Smooth muscle cell (in vitro differentiated cells): ENCODE results near the gene ZNF789. TPM values are rescaled to one million over a fixed set of nuclear protein-coding genes. Genes with fewer than 3 reads are reported as not detected.

Experiments
- DNase-seq: peaks from one replicate; lab custom pipeline; 2025; ENCODE audit not compliant: unreplicated experiment; lab: John Stamatoyannopoulos, UW
- H2AFZ ChIP-seq: fragments of 200-600 bp; sonication (generic); 2 replicates; pipeline ENCODE4 v1.6.0; 2016; ENCODE audit warnings: antibody characterized with exemption, low read depth, mild to moderate bottlenecking
- H3F3A ChIP-seq: fragments of 200-600 bp; sonication (generic); 2 replicates; pipeline ENCODE4 v1.6.0; 2017; ENCODE audit warnings: antibody characterized with exemption, low read depth
- H3K27ac ChIP-seq: fragments of 200-600 bp; sonication (generic); 2 replicates; pipeline ENCODE4 v1.5.1; 2016; ENCODE audit warnings: low read depth, mild to moderate bottlenecking
- H3K27me3 ChIP-seq: fragments of 200-600 bp; sonication (generic); 2 replicates; pipeline ENCODE4 v1.6.1; 2016; ENCODE audit warnings: low read depth, mild to moderate bottlenecking
- H3K36me3 ChIP-seq: fragments of 200-600 bp; sonication (generic); 2 replicates; pipeline ENCODE4 v1.5.1; 2016; ENCODE audit warnings: low read depth
- H3K4me1 ChIP-seq: fragments of 200-600 bp; sonication (generic); 2 replicates; pipeline ENCODE4 v1.5.1; 2016; ENCODE audit warnings: low read depth
- H3K4me2 ChIP-seq: fragments of 200-600 bp; sonication (generic); 2 replicates; pipeline ENCODE4 v1.6.0; 2016; ENCODE audit warnings: mild to moderate bottlenecking
- H3K4me3 ChIP-seq: fragments of 200-600 bp; sonication (generic); 2 replicates; pipeline ENCODE4 v1.5.1; 2016; ENCODE audit warnings: mild to moderate bottlenecking
- H3K79me2 ChIP-seq: fragments of 200-600 bp; sonication (generic); 2 replicates; pipeline ENCODE4 v1.6.0; 2016; ENCODE audit warnings: low read depth, mild to moderate bottlenecking
- H3K9ac ChIP-seq: fragments of 200-600 bp; sonication (generic); 2 replicates; pipeline ENCODE4 v1.6.0; 2016; ENCODE audit warnings: low read depth
- H3K9me3 ChIP-seq: fragments of 200-600 bp; sonication (generic); replicated peaks from 2 replicates; pipeline ENCODE4 v1.5.1; 2016; ENCODE audit warnings: low read depth
- H4K20me1 ChIP-seq: fragments of 200-600 bp; sonication (generic); 2 replicates; pipeline ENCODE4 v1.6.0; 2016; ENCODE audit warnings: low read depth
- CTCF ChIP-seq: fragments of 200-600 bp; sonication (generic); IDR thresholded peaks from 2 replicates; pipeline ENCODE4 v1.5.1; 2017; ENCODE audit warnings: borderline replicate concordance, mild to moderate bottlenecking, antibody characterized with exemption; ENCODE audit not compliant: insufficient read depth, poor library complexity, severe bottlenecking
- WGBS: methylation state at CpG from one replicate; pipeline ENCODE4 v1.1.7; 2016; ENCODE audit warnings: low lambda C conversion rate; 5-methylcytosine and 5-hydroxymethylcytosine counted together
- polyA plus RNA-seq: library from polyadenylated mRNA; unstranded; fragments of >200 nt; fragmentation: Nextera tagmentation; extraction: Ambion mirVana; gene quantifications from 2 replicates; pipeline ENCODE4 v1.2.1, GENCODE V29; 2016
- total RNA-seq: library from RNA; depleted of rRNA; stranded (reverse); fragments of >200 nt; gene quantifications from 2 replicates; pipeline ENCODE4 v1.2.3, GENCODE V29; 2014

ZNF789 gene
- total and polyA plus RNA-seq, 2 experiments from 2014 or later = 2.2 to 2.5 TPM

GRCh38 chr7:99504603-99505323 lies 32.1 kb downstream of the ZNF789 start, which contains the start of gene ZKSCAN5:
Gene ZKSCAN5 (plus strand): TSS chr7:99504662. CDS start chr7:99506045, 1,383 bp downstream.
- Histone ChIP-seq H3K27ac (peak within 1 kb of the TSS; percentile 91), H3K4me3 (peak within 1 kb of the TSS; percentile 96), H3K79me2 (peaks cover 57% of the 10 kb centered on the region), H3K4me2 (peak within 1 kb of the TSS; percentile 94), H3K4me1 (peaks cover 12% of the 10 kb centered on the region), H3K36me3 (no peaks in the 10 kb centered on the region), H2AFZ (peak within 1 kb of the TSS; percentile 97), H4K20me1 (peaks cover 21% of the 10 kb centered on the region), H3F3A (no peaks in the 10 kb centered on the region), H3K27me3 (no peaks in the 10 kb centered on the region), H3K9me3 (no peaks in the 10 kb centered on the region), H3K9ac (peak within 1 kb of the TSS; percentile 92)
- DNase-seq = peak; percentile 99
- TF ChIP-seq CTCF = no peak
- WGBS = under 1% methylated on average over 52 of the region's 53 CpGs

- Histone ChIP-seq H3K9ac (peak overlapping the region; percentile 92), H2AFZ (peak overlapping the region; percentile 97), H3K36me3 (no peaks in the 10 kb centered on the region), H3K9me3 (no peaks in the 10 kb centered on the region), H3K4me2 (peak overlapping the region; percentile 94), H4K20me1 (peaks cover 25% of the 10 kb centered on the region), H3F3A (no peaks in the 10 kb centered on the region), H3K4me1 (peaks cover 12% of the 10 kb centered on the region), H3K27ac (peak overlapping the region; percentile 91), H3K79me2 (peaks cover 61% of the 10 kb centered on the region), H3K27me3 (no peaks in the 10 kb centered on the region), H3K4me3 (peak overlapping the region; percentile 96)
- no peak for TF ChIP-seq CTCF
- 3% methylated on average over 11 of the region's 11 CpGs for WGBS
- DNase-seq = no peak
Measured at GRCh38 chr7:99505324-99505662, 32.6 kb downstream of the ZNF789 start.

GRCh38 chr7:99514050-99514449 lies 41.4 kb downstream of the ZNF789 start:
- DNase-seq = no peak
- Histone ChIP-seq H3K4me3 (no peak overlapping the region), H3K79me2 (peaks cover 23% of the 10 kb centered on the region), H3K9ac (no peak overlapping the region), H2AFZ (no peak overlapping the region), H3K36me3 (no peaks in the 10 kb centered on the region), H3K4me2 (no peak overlapping the region), H3K4me1 (no peaks in the 10 kb centered on the region), H3F3A (no peaks in the 10 kb centered on the region), H3K9me3 (no peaks in the 10 kb centered on the region), H3K27me3 (no peaks in the 10 kb centered on the region), H4K20me1 (peaks cover 25% of the 10 kb centered on the region), H3K27ac (no peak overlapping the region)
- WGBS = 100% methylated on average over 1 of the region's 1 CpG
- no peak for TF ChIP-seq CTCF

- no peak overlapping the region for H3K9ac ChIP-seq
- no peak overlapping the region for H3K4me2 ChIP-seq
- H3K9me3 ChIP-seq = no peaks in the 10 kb centered on the region
- no peak for DNase-seq
- H3K27me3 ChIP-seq = no peaks in the 10 kb centered on the region
- H3K4me3 ChIP-seq = no peak overlapping the region
- no peaks in the 10 kb centered on the region for H3K4me1 ChIP-seq
- H3K36me3 ChIP-seq = peaks cover 12% of the 10 kb centered on the region
- 95% methylated on average over 3 of the region's 3 CpGs for WGBS
- no peak overlapping the region for H3K27ac ChIP-seq
- H3F3A ChIP-seq = no peaks in the 10 kb centered on the region
- H3K79me2 ChIP-seq = no peaks in the 10 kb centered on the region
- H2AFZ ChIP-seq = no peak overlapping the region
- TF ChIP-seq CTCF = no peak
- H4K20me1 ChIP-seq = no peaks in the 10 kb centered on the region
Measured at GRCh38 chr7:99521399-99521798, 48.7 kb downstream of the ZNF789 start.
